SU-DHL-6 (cell line): ENCODE results near the gene OR52E8.

ENCODE experiments used
- H2AFZ ChIP-seq: fragments of 200-600 bp; sonication (generic); 2 replicates; pipeline ENCODE4 v1.6.1; 2014; ENCODE audit warnings: low read depth, mild to moderate bottlenecking, moderate library complexity, mixed read lengths, antibody characterized with exemption, low read length; ENCODE audit not compliant: severe bottlenecking
- H3F3A ChIP-seq: fragments of 200-600 bp; shearing (Covaris generic); 2 replicates; pipeline ENCODE4 v1.6.0; 2016; ENCODE audit warnings: antibody characterized with exemption, mild to moderate bottlenecking; ENCODE audit not compliant: insufficient read depth
- H3K27ac ChIP-seq: fragments of 200-600 bp; sonication (generic); 2 replicates; pipeline ENCODE4 v1.5.1; 2016; ENCODE audit warnings: low read depth, mild to moderate bottlenecking, low read length, moderate library complexity, mixed read lengths
- H3K27me3 ChIP-seq: fragments of 200-600 bp; sonication (generic), shearing (Covaris generic); 2 replicates; pipeline ENCODE4 v1.6.0; 2014; ENCODE audit warnings: mild to moderate bottlenecking, low read length
- H3K36me3 ChIP-seq: fragments of 200-600 bp; sonication (generic); 2 replicates; pipeline ENCODE4 v1.6.1; 2014; ENCODE audit warnings: mild to moderate bottlenecking, low read length, mixed read lengths
- H3K4me2 ChIP-seq: fragments of 300-600, 200-600 bp; shearing (Covaris generic), sonication (generic); 2 replicates; pipeline ENCODE4 v1.6.0; 2014; ENCODE audit warnings: low read length, low read depth, mild to moderate bottlenecking; ENCODE audit not compliant: poor library complexity, severe bottlenecking
- H3K4me3 ChIP-seq: fragments of 200-600 bp; sonication (generic); 2 replicates; pipeline ENCODE4 v1.5.1; 2014; ENCODE audit warnings: antibody characterized with exemption, low read length, mild to moderate bottlenecking, mixed read lengths; ENCODE audit not compliant: insufficient read depth, poor library complexity, severe bottlenecking
- H3K79me2 ChIP-seq: fragments of 200-600 bp; sonication (generic); 2 replicates; pipeline ENCODE4 v1.6.1; 2014; ENCODE audit warnings: mild to moderate bottlenecking, low read length, moderate library complexity; ENCODE audit not compliant: insufficient read depth
- H3K9ac ChIP-seq: fragments of 200-600 bp; sonication (generic); 2 replicates; pipeline ENCODE4 v1.7.0; 2014; ENCODE audit warnings: mild to moderate bottlenecking, low read length
- H3K9me2 ChIP-seq: fragments of 200-600 bp; sonication (generic); replicated peaks from 2 replicates; pipeline ENCODE4 v1.6.1; 2014; ENCODE audit warnings: low read length; ENCODE audit not compliant: insufficient read depth
- H3K9me3 ChIP-seq: fragments of 200-600 bp; sonication (generic); 2 replicates; pipeline ENCODE4 v1.6.1; 2014; ENCODE audit warnings: low read length, mixed read lengths; ENCODE audit not compliant: insufficient read depth
- H4K20me1 ChIP-seq: fragments of 200-600 bp; sonication (generic); 2 replicates; pipeline ENCODE4 v1.6.1; 2014; ENCODE audit warnings: low read depth, mild to moderate bottlenecking, antibody characterized with exemption, low read length, moderate library complexity, mixed read lengths
- CTCF ChIP-seq: fragments of 200-600 bp; sonication (generic); IDR thresholded peaks from one replicate; pipeline ENCODE4 v1.5.1; 2017; ENCODE audit warnings: antibody characterized with exemption, mild to moderate bottlenecking, low read length, moderate library complexity; ENCODE audit not compliant: insufficient read depth, poor library complexity, severe bottlenecking
- EZH2phosphoT487 ChIP-seq: fragments of 200-600 bp; sonication (generic), shearing (Covaris generic); conservative IDR thresholded peaks from 2 replicates; pipeline ENCODE4 v1.6.1; 2018; ENCODE audit warnings: mild to moderate bottlenecking, antibody characterized with exemption, low read length, moderate library complexity, mixed read lengths

Gene OR52E8

GRCh38 chr11:5881756-5882155 lies 24.3 kb upstream of the OR52E8 start:
- Histone ChIP-seq H3K79me2 (no peaks in the 10 kb centered on the region), H3K36me3 (no peaks in the 10 kb centered on the region), H3K9me2 (no peaks in the 10 kb centered on the region), H3F3A (no peaks in the 10 kb centered on the region), H3K27ac (no peak overlapping the region), H4K20me1 (no peaks in the 10 kb centered on the region), H3K9me3 (no peaks in the 10 kb centered on the region), H3K4me2 (no peak overlapping the region), H3K9ac (no peak overlapping the region), H2AFZ (no peak overlapping the region), H3K4me3 (no peak overlapping the region), H3K27me3 (no peaks in the 10 kb centered on the region)
- TF ChIP-seq EZH2phosphoT487 (no peak), CTCF (no peak)

DNA sequence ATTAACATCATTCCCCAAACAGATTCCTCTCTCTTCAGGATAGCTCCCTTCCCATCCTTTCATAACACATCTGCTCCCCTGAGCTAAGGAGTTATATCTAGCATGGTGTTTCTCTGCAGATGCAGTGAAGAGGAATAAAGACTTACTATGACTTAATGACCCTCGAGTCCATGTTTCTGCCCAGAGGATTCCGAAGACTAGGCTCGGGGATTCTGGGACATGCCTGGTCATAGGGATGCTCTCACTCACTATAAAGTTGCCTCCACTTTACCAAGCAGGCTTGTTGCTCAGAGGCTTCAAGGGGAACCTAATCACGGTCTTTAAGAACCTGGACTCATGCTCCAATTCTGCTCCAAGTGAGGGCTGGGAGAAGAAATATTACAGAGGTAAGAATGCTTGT lies 22.8 kb upstream of the OR52E8 start, which contains the start of gene OR52E4:
OR52E4 (plus strand) TSS at position 301 of the 400 bp plus-strand sequence. CDS start 3,664 bp downstream, outside the sequence.
- H3K9me3 ChIP-seq = no peaks in the 10 kb centered on the region
- H3K4me3 ChIP-seq = no peak within 1 kb of the TSS
- H3K9ac ChIP-seq = no peak within 1 kb of the TSS
- H3K9me2 ChIP-seq = no peaks in the 10 kb centered on the region
- H3K27ac ChIP-seq = no peak within 1 kb of the TSS
- no peaks in the 10 kb centered on the region for H4K20me1 ChIP-seq
- H3F3A ChIP-seq = no peaks in the 10 kb centered on the region
- no peaks in the 10 kb centered on the region for H3K27me3 ChIP-seq
- no peaks in the 10 kb centered on the region for H3K36me3 ChIP-seq
- no peaks in the 10 kb centered on the region for H3K79me2 ChIP-seq
- TF ChIP-seq CTCF (no peak), EZH2phosphoT487 (no peak)
- H2AFZ ChIP-seq = no peak within 1 kb of the TSS
- no peak within 1 kb of the TSS for H3K4me2 ChIP-seq

- Histone ChIP-seq H4K20me1 (no peaks in the 10 kb centered on the region), H3K9me3 (no peaks in the 10 kb centered on the region), H3K4me3 (no peak overlapping the region), H3K4me2 (no peak overlapping the region), H2AFZ (no peak overlapping the region), H3K79me2 (no peaks in the 10 kb centered on the region), H3K27me3 (no peaks in the 10 kb centered on the region), H3K9ac (no peak overlapping the region), H3K27ac (no peak overlapping the region), H3K36me3 (no peaks in the 10 kb centered on the region), H3F3A (no peaks in the 10 kb centered on the region), H3K9me2 (no peaks in the 10 kb centered on the region)
- TF ChIP-seq CTCF (no peak), EZH2phosphoT487 (no peak)
These were observed 21.1 kb upstream of the OR52E8 start for GRCh38 chr11:5878564-5878963.

- Histone ChIP-seq H3K4me2 (no peak overlapping the region), H3K4me3 (no peak overlapping the region), H3F3A (no peaks in the 10 kb centered on the region), H3K36me3 (no peaks in the 10 kb centered on the region), H3K27me3 (no peaks in the 10 kb centered on the region), H3K79me2 (no peaks in the 10 kb centered on the region), H3K9me2 (no peaks in the 10 kb centered on the region), H3K9me3 (no peaks in the 10 kb centered on the region), H2AFZ (no peak overlapping the region), H3K27ac (no peak overlapping the region), H3K9ac (no peak overlapping the region), H4K20me1 (no peaks in the 10 kb centered on the region)
- no peak for TF ChIP-seq CTCF
- TF ChIP-seq EZH2phosphoT487 = no peak
These were observed 8.3 kb upstream of the OR52E8 start for GRCh38 chr11:5865826-5866225.
